NCI-H1092 treated with DMSO at 0.1 percent for 48 hours (cell line): Measurements from ENCODE around the gene PFDN2.
"Not testable (repeated sequence)": the region's sequence is repeated elsewhere in the genome, so short reads cannot be mapped to it uniquely, and the experiment has no call there.

ENCODE experiments used
- DNase-seq: peaks from one replicate; lab custom pipeline; 2025; lab: John Stamatoyannopoulos, UW

The PFDN2 gene

GRCh38 chr1:161080441-161081405 lies 37.1 kb downstream of the PFDN2 start:
- no peak for DNase-seq

DNA sequence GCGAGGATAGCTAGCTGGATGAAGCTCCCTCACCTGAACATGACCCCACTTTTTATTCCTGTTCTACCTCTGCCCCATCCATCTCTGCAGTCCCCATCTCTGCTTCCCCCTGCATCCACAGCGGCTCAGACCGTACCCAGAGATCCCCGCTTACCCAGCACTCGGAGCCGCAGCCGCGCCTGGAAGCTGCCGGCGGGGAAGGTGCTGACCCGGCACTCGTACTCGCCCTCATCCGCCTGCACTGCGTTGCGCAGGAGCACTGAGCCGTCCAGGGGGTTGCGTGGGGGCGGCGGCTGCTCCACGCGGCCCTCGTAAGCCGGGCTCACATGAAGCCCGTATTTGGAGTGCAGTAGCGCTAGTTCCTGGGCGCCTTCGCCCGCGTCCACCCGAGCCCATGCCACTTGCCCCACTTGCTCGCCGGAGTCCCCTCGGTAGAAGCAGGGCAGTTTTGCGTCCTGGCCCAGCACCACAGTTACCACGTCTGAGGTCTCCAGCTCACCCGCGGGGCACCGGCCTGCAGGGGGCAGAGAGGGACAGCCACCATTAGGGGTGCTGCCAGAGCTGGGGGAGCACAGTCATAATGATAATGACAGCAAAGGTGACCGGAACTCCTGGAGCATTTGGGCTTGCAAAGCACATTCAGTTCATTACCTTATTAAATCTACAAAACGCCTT lies 38.3 kb downstream of the PFDN2 start:
- DNase-seq = no peak

DNA sequence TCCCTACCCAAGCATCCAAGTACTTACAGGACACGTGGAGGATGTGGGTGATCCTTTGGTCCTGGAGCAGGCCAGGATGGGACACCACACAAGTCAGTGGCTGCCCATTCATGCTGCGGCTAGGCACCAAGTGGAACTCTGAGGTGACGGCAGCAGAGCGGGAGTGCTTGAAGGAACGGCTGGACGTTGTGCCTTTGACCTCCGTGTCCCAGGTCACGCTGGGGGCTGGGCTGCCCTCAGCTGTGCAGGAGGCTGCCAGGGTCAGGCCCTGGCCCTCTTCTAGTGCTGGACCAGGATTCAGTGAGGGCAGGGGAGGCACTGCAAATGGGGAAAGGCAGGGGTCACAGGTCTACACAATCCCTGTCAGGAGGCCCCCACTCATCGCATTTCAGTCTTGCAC lies 40.4 kb downstream of the PFDN2 start:
- no peak for DNase-seq

DNA sequence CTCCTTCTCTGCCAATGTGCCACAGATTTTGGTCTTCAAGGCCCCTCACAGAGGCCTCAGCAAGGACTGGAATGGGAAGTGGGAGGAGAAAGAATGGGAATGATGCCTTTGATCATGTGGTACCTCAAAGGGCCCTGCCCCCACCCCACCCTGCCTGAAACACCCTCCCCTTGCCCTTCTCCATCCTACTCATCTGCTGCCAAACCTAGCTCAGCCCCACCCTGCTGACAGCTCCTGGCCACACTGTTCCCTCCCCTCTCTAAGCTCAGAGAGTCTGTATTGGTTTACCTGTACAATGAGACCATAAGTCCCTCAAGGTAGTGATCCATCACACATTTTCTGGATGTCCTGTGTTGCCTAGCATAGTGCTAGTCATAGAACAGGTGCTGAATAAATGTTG lies 41.4 kb downstream of the PFDN2 start:
- DNase-seq = no peak

- DNase-seq = no peak
Observed at GRCh38 chr1:161074676-161075368, 43.0 kb downstream of the PFDN2 start.

DNA sequence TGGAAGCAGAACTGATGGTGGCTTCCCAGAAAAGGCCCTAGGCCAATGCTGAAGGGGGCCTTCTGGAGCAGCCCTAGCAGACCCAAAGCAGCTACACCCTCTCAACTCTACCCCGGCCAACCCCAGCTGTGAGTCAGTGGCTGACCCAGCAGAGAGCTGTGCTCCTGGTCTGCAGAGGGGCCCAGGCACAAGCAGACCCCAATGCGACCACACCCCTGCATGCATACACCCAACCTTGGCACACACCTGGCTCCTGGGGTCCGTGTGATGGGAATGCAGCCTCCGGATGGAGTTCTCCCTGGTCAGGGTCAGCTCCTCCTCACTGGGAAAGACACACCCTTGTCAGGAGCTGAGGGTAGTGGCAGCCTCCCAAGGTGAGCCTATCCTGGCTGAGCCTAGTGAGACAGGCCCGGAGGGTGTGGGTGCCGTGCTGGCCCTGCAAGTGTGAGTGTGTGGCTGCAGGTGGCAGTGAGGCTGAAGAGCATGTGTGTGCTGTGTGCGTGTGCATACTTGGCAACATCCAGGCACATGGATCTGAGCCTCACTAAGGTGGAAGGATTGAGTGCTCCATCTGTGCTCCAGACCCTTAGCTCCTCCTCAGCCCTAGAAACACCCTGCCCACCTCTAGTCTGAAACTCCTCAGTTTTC lies 44.2 kb downstream of the PFDN2 start:
- no peak for DNase-seq

GRCh38 chr1:161072751-161073449 lies 44.9 kb downstream of the PFDN2 start:
- DNase-seq = no peak

DNA sequence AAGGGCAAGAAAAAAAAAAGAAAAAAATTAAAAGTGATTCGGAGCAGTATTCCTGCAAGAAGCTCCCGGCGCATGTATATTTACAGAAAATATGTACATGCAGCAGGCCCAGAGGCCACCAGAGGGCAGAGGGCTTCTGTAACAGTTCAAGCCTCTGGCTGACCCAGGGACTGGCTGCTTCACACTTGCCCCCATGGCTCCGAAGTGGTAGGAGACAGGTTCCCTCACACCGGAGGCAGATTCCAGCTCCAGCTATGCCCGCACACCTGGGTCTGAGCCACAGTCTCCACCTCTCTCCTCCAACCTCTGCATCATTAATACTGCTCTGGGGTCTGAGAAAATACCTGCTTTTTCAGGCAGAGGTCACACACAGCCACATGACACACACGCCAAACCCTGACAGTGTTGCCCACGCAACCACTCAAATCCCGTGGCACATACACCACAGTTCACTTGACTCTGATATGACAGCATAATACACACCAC lies 45.9 kb downstream of the PFDN2 start:
- DNase-seq = peak; percentile 16

DNA sequence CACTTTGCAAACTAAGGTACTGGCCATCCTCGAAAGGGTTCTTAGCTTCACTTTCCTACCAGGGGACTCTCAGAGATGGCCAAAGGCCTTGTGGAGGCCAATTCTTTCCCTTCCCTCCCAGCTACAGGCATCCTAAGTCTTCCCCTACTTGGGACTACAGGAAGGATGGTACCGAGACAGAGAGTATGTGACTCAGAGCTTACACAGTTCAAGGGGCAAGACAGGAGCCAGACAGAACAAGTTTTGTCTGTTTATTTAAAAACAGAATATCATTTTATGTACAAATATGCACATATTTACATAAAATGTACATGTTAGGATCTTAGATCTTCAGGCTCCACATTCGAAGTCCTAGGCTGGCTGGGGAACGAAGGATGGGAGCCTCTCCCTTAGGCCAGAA lies 47.1 kb downstream of the PFDN2 start:
- no peak for DNase-seq

- DNase-seq = no peak
Observed at GRCh38 chr1:161069731-161070270, 48.0 kb downstream of the PFDN2 start, which contains the start of gene ARHGAP30. TSS of gene ARHGAP30 (minus strand) at chr1:161069891. CDS start at chr1:161069624, 267 bp downstream.

DNA sequence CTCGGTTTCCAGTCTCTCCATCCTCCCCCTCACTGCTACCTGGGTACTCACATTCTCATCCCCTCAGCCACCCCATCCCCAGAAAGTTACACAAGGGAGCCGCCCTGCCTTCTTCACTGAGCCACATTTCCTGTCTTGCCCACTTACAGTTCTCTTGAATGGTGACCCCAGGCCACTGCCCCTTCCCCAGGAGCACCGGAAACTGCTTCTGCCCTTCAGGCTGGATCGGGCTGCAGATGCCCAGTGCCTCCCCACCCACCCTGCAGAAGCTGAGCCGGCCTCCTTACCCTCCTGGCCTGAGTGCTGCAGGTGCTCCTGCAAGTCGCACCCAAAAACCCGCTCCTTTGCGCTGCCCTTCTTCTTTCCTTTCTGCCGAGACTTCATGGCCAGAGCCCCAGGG lies 48.6 kb downstream of the PFDN2 start:
- DNase-seq = no peak

GRCh38 chr1:161068306-161069234 lies 49.3 kb downstream of the PFDN2 start:
- DNase-seq = no peak

DNA sequence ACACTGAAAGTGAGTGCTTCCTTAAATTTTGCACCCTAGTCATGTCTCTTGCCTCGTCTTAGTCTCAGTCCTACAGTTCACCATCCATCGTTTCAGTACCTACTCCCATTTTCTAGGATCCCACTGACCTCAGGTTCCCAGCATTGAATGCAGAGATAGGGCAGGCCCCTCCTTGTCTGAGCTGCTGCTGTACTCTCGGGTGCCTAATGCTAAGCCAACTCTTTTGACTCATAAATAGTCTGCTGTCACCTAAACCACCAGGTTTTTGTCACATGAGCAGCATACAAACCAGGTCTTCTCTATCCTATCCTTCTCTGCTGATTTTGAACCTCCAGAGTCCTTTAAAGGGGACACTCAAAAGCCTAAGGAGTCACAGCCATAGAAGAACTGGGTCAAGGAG lies 51.1 kb downstream of the PFDN2 start:
- DNase-seq = no peak

DNA sequence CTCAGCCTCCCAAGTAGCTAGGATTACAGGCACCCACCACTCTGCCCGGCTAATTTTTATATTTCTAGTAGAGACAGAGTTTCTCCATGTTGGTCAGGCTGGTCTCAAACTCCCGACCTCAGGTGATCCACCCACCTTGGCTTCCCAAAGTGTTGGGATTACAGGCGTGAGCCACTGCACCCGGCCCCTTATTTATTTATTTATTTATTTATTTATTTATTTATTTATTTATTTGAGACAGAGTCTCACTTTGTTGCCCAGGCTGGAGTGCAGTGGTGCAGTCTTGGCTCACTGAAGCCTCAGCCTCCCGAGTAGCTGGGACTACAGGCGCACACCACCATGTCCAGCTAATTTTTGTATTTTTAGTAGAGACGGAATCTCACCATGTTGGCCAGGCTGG lies 52.2 kb downstream of the PFDN2 start:
- DNase-seq = not testable (repeated sequence)

DNA sequence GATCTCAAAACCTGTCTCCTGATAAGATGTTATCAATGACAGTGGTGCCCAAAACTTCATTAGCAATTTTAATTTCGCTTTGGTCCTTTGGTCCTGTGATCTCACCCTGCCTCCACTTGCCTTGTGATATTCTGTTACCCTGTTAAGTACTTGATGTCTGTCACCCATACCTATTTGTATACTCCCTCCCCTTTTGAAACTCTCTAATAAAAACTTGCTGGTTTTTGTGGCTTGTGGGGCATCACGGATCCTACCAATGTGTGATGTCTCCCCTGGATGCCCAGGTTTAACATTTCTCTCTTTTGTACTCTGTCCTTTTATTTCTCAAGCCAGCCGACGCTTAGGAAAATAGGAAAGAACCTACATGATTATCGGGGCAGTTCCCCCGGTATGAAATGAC lies 53.9 kb downstream of the PFDN2 start:
- DNase-seq = not testable (repeated sequence)

GRCh38 chr1:161061419-161061818 lies 56.4 kb downstream of the PFDN2 start:
- DNase-seq = no peak

- no peak for DNase-seq
Observed at GRCh38 chr1:161059293-161059692, 58.5 kb downstream of the PFDN2 start.

GRCh38 chr1:161054805-161055204 lies 63.0 kb downstream of the PFDN2 start:
- no peak for DNase-seq

DNA sequence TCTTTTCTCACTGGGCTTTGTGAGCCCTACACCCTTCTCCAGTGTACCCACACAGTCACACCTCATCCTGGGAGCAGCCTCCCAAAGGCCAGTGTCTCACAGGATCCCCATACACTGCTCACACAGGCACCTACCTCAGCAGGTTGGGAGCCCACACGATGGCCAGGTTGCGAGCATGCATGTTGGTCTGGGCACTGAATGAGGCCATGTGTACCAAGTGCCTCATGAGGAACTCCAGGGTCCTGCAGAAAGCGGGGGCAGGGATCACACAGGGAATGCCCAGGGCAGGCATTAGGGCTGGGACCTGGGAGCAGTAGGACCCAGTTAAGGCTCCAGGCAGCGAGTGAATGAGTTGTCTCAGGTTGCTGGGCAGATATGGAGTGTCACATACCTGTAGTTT lies 63.6 kb downstream of the PFDN2 start:
- DNase-seq = no peak

- DNase-seq = no peak
Observed at GRCh38 chr1:161052899-161053298, 64.9 kb downstream of the PFDN2 start.
